ENCODE results near the gene KAZN. TPM values are rescaled to one million over a fixed set of nuclear protein-coding genes. Genes with fewer than 3 reads are reported as not detected.

KAZN gene
- total RNA-seq, 1 experiment from 2014 or later: 2.4 TPM

- Histone ChIP-seq H3K4me1 (no peaks in the 10 kb centered on the region), H3K4me3 (ENCODE audit: low read depth, low read length) (no peak overlapping the region), H3K36me3 (ENCODE audit: control insufficient read depth, insufficient read depth, low read length) (no peaks in the 10 kb centered on the region), H3K9me3 (no peaks in the 10 kb centered on the region), H3K27me3 (replicated peaks; ENCODE audit: control insufficient read depth, insufficient read depth, low read length) (no peaks in the 10 kb centered on the region; the same call in 1 of the 2 replicates)
- Mint-ChIP-seq H3K4me1 (ENCODE audit: low read depth, unreplicated experiment) (no peaks in the 10 kb centered on the region), H3K4me3 (ENCODE audit: unreplicated experiment) (no peak overlapping the region), H3K27ac (ENCODE audit: unreplicated experiment) (no peak overlapping the region), H3K27me3 (ENCODE audit: insufficient read depth, unreplicated experiment) (no peaks in the 10 kb centered on the region), H3K36me3 (ENCODE audit: insufficient read depth, unreplicated experiment) (no peaks in the 10 kb centered on the region), H3K9me3 (ENCODE audit: unreplicated experiment) (no peaks in the 10 kb centered on the region)
- TF ChIP-seq CTCF (IDR thresholded peaks at IDR 0.05; ENCODE audit: insufficient read depth in 1 of 2, low read depth in 1 of 2, low read length in 1 of 2, severe bottlenecking in 1 of 2, unreplicated experiment in 1 of 2): peak; percentile 47 to 52
- CTCF ChIA-PET: no interaction called here
- peak in 1 of 2 experiments; percentile 53 for DNase-seq
- POLR2A ChIA-PET: no interaction called here
- intact Hi-C loops (cut with micrococcal nuclease; ENCODE audit: unreplicated experiment): loop anchor here (5.0 to 10.0 kb wide), 2 partner anchors 266 to 323 kb away; no protein-coding TSS in a partner anchor
- BruUV-seq (replicated peaks): no TSS peak
Measured at GRCh38 chr1:14778898-14779865, 180.7 kb downstream of the KAZN start.

GRCh38 chr1:14780271-14780670 lies 181.8 kb downstream of the KAZN start:
- Mint-ChIP-seq H3K36me3 (ENCODE audit: insufficient read depth, unreplicated experiment) (no peaks in the 10 kb centered on the region), H3K4me1 (ENCODE audit: low read depth, unreplicated experiment) (no peaks in the 10 kb centered on the region), H3K27me3 (ENCODE audit: insufficient read depth, unreplicated experiment) (no peaks in the 10 kb centered on the region), H3K4me3 (ENCODE audit: unreplicated experiment) (no peak overlapping the region), H3K27ac (ENCODE audit: unreplicated experiment) (no peak overlapping the region), H3K9me3 (ENCODE audit: unreplicated experiment) (no peaks in the 10 kb centered on the region)
- Histone ChIP-seq H3K4me3 (ENCODE audit: low read depth, low read length) (no peak overlapping the region), H3K4me1 (no peaks in the 10 kb centered on the region), H3K27me3 (replicated peaks; ENCODE audit: control insufficient read depth, insufficient read depth, low read length) (no peaks in the 10 kb centered on the region; the same call in 1 of the 2 replicates), H3K36me3 (ENCODE audit: control insufficient read depth, insufficient read depth, low read length) (no peaks in the 10 kb centered on the region), H3K9me3 (no peaks in the 10 kb centered on the region)
- DNase-seq: no peak
- no TSS peak for BruUV-seq (replicated peaks)
- POLR2A ChIA-PET: no interaction called here
- intact Hi-C loops (cut with micrococcal nuclease; ENCODE audit: unreplicated experiment): no loop called here
- CTCF ChIA-PET: no interaction called here
- no peak for TF ChIP-seq CTCF (IDR thresholded peaks at IDR 0.05; ENCODE audit: insufficient read depth in 1 of 2, low read depth in 1 of 2, low read length in 1 of 2, severe bottlenecking in 1 of 2, unreplicated experiment in 1 of 2)

GRCh38 chr1:14781811-14782210 lies 183.3 kb downstream of the KAZN start:
- Mint-ChIP-seq H3K9me3 (ENCODE audit: unreplicated experiment) (no peaks in the 10 kb centered on the region), H3K4me3 (ENCODE audit: unreplicated experiment) (no peak overlapping the region), H3K27me3 (ENCODE audit: insufficient read depth, unreplicated experiment) (no peaks in the 10 kb centered on the region), H3K4me1 (ENCODE audit: low read depth, unreplicated experiment) (no peaks in the 10 kb centered on the region), H3K36me3 (ENCODE audit: insufficient read depth, unreplicated experiment) (no peaks in the 10 kb centered on the region), H3K27ac (ENCODE audit: unreplicated experiment) (no peak overlapping the region)
- CTCF ChIA-PET: no interaction called here
- intact Hi-C loops (cut with micrococcal nuclease; ENCODE audit: unreplicated experiment): no loop called here
- no peak for DNase-seq
- TF ChIP-seq CTCF (IDR thresholded peaks at IDR 0.05; ENCODE audit: insufficient read depth in 1 of 2, low read depth in 1 of 2, low read length in 1 of 2, severe bottlenecking in 1 of 2, unreplicated experiment in 1 of 2): no peak
- Histone ChIP-seq H3K4me1 (peaks cover under 1% of the 10 kb centered on the region), H3K27me3 (replicated peaks; ENCODE audit: control insufficient read depth, insufficient read depth, low read length) (no peaks in the 10 kb centered on the region; the same call in 1 of the 2 replicates), H3K9me3 (no peaks in the 10 kb centered on the region), H3K36me3 (ENCODE audit: control insufficient read depth, insufficient read depth, low read length) (no peaks in the 10 kb centered on the region), H3K4me3 (ENCODE audit: low read depth, low read length) (no peak overlapping the region)
- BruUV-seq (replicated peaks): no TSS peak
- POLR2A ChIA-PET: no interaction called here

Measured in Caco-2 (cell line).